GM21723 (cell line): Measurements from ENCODE around the gene TFF3.

Source experiments
- ATAC-seq: cut with Tn5 transposase; IDR thresholded peaks from one replicate; pipeline ENCODE4 v1.9.1; 2021; ENCODE audit warnings: mild to moderate bottlenecking, moderate library complexity; ENCODE audit not compliant: unreplicated experiment

The TFF3 gene, protein sequence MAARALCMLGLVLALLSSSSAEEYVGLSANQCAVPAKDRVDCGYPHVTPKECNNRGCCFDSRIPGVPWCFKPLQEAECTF

DNA sequence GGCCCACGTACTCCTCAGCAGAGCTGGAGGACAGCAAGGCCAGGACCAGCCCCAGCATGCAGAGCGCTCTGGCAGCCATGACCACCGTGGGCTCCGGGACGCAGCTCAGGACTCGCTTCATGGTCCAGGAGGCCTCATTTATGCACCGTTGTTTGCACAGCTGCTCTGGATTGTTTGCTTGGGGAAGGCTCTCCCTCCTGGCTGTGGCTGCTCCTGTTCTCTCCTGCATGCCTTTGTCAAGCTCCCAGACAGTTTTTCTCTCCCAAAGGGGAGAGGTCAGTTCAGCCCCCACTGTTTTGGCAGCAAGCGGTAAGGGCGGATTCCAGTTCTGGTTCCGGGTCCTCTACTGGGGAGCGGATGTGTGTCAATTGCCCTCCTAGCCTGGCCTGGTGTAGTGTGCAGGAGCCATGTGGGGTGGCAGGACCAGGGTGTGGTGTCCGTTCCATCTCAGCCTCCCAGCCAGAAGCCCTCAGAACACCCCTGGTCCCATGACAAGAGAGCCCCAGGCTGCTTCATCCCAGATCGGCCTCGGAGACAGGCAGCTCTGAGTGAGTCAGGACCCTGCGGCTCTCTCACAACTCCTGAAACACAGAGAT lies at the start of gene TFF3:
Gene TFF3, minus strand, starts transcription at position 114 of the 596 bp plus-strand sequence. Its CDS starts 35 bp downstream, at position 79.
- ATAC-seq = no peak

DNA sequence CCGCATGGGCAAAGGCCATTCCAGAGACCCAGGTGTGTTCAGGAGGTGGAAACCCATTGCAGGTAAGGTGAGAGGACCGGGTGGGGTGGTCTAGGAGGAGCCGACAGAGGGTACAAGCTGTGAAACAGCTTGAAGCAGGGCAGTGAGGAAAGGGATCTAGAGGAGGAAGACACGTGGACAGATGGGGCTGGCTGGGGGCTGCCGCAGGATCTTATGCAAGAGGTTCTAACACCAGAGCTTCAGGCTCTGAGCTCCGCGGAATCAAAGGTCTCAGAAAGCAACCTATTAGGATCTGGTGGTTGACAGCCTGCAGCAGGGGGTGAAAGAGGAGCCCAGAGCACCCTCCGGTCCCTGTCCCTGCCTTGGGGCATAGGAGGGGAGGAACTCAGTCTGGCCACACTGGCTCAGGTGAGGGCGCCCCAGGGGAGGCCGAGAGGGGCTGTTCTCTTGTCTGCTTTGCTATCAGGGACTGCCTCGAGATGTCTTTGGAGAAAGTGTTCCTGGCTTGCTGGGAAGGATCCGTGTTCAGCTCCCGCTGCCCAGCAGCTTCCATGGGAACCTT lies 49.2 kb upstream of the TFF3 start:
- ATAC-seq = no peak

DNA sequence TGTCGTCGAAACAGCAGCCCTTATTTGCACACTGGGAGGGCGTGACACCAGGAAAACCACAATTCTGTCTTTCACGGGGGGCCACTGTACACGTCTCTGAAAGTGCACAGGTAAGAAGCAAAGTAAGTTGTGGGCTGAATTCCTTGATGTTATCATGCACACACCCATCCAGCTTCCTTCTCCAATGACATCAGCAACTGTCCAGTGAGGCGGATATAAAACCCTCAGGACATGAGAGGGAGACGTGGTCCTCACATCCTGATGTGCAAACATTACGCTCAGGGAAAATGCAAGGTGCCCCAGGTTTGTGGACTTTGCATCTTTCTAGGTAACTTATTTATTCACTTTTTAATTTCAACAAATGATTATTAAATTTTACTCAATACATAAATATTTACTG lies 48.1 kb upstream of the TFF3 start:
- ATAC-seq = no peak

DNA sequence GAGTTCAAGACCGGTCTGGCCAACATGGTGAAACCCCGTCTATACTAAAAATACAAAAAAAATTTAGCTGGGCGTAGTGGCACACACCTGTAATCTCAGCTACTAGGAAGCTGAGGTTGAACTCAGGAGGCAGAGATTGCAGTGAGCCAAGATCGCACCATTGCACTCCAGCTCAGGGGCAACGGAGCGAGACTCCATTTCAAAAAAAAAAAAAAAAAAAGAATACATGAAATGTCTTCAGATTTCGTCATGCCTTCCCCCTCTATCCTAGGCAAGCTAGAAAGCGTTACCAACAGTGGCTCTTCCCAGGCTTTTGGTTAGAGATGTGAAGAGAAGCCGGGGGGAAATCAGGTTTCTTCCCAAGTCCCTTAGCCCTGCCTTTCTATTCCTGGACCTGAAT lies 47.5 kb upstream of the TFF3 start:
- ATAC-seq = no peak

DNA sequence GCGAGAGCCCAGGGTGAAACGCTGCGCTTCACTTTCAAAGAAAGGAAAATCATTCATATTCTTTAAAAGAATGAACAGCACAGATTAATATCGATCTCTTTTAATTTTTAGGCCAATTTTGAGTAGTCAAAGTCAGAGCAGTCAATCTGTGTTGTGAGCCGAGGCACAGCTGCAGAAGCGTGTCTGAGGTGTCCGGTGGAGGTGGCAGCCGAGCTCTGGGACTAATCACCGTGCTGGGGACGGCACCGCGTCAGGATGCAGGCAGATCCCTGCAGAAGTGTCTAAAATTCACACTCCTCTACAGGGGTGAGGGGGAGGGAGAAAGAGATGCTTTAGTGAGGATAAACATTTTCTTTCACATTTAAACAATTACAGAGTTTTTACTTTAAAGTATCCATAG lies 47.0 kb upstream of the TFF3 start:
- ATAC-seq = no peak

DNA sequence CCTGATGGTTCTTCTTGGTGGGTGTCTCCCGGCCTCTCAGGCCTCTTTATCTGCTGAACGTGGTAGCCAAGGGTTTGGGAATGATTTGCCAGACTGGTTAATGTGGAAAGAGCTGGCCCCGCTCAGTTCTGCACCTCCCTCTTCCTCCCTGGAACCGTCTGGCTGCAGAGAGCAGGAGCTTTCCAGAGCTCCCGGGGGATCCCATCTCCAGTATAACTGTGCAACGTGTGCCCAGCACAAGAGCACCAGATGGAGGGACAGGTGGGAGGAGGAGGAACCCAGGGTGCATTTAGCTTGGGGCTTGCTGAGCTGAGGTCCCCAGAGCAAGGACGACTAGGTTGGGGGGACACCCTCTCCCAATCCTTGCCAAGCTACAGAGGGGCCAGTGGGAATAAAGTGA lies 46.1 kb upstream of the TFF3 start:
- ATAC-seq = no peak

DNA sequence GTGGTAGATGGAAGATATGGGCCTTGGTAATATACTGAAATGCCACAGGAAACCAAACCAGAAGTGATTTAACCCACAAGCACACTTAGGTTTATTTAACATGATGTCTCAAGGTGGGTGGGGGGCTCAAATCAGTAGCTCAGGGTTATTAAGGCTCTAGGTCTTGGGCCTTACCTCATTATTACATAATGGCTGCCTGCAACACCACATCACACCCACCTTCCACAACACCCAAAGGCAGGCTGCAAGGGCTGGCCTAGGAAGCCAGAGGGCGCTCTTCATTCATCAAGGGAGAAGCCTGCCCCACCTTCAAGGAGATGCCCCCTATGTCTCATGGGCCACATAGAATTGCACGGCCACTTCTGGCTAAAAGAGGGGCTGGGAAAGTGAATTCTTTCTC lies 45.1 kb upstream of the TFF3 start:
- ATAC-seq = no peak

DNA sequence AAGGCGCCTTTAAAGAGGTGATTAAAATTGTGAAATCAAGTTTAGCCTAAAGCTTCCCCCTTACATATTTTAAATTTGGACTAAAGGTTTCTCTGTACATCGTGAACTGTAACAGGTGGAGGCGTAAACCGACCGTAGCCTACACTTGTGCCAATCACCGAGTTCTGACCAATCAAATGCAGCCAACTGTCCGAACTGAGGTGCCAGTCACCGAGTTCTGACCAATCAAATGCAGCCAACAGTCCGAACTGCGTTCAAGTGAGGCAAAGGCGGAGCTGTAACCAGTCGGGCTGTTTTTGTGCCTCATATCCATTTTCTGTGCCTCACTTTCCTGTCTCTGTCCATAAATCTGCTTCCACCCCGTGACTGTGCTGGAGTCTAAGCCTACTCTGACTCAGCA lies 43.7 kb upstream of the TFF3 start:
- no peak for ATAC-seq

DNA sequence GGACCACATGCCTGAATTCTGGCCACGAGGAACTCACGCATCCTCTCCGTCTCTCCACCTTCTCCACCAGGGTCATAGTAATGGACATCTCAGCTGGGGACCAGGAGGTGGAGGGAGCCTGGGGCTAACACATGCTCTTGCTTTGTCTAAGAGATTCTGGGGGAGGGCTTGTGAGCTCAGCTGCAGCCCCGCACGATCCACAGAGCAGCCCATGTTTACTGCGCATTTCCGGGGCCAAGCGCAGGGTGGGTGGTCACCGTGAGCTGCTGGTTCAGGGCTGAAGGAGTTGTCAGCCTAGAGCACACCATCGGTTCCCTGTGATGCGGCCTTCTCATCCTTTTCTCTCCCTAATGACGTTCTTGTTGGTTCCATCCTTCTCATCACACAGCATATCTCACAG lies 43.1 kb upstream of the TFF3 start:
- ATAC-seq = no peak

DNA sequence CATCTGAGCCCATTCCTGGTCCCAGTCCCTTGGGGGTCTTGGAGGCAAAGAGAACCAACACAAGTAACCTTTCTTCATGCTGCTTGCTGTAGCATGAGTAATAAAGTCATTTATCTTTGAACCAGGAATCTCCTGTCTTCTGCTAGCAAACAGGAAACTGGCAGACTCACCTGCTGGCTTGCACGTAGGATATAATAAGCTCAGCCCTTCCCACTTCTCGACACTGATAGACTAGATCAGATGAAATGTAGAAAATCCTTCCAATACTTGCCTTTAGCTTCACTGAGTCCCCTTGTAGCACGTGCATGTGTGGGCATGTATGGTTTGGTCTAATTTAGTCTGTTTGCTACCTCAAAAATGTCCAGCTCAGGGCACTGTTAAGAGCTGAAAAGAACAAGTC lies 42.1 kb upstream of the TFF3 start:
- ATAC-seq = no peak

DNA sequence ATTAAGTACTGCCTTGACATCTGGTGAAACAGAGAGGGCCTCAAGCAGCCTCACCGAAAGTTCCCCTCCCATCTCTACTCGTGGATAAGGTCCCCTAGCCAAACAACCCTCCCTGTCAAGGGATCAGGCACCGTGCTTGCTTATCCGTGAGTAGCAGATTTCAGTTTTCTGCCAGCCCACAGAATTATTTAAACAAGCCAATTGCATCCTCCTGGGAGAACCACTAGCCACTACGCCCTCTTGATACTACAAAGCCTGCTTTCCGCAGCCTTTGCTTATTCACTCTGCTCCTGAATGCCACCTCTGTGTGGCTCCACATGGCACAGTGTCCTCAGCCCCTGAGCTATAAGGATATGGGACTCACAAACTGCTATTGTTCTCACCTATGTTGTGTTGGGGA lies 41.4 kb upstream of the TFF3 start:
- ATAC-seq = no peak

DNA sequence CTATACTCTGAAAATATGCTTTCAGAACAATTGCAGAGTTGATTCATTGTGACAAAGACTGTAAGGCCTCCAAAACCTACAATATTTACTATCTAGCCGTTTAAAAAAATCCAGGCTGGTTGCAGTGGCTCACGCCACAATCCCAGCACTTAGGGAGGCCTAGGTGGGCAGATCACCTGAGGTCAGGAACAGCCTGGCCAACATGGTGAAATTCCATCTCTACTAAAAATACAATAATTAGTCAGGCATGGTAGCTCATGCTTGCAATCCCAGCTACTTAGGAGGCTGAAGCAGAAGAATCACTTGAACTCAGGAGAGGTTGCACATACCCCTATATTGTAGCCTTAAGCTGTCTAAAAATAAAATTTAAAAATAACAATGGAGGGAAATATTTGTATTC lies 40.8 kb upstream of the TFF3 start:
- ATAC-seq = no peak

DNA sequence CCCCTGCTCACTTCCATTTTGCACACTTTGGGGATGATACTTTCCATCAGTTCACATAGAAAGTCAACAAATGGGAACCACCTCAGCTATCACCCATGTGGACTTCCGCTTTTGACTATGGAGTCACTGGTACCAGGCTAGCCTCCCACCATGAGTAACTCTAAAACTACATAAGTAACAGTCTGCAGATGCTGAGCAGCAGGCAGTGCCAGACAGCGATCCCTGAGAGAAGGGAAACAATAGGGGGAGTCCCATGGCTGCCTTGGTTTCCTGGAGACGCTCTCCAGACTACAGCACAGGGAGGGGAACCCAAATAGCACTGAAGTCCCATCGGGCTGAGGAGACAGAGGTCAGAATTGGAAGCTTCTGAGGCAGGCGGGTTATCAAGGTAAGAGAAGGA lies 38.4 kb upstream of the TFF3 start:
- no peak for ATAC-seq

DNA sequence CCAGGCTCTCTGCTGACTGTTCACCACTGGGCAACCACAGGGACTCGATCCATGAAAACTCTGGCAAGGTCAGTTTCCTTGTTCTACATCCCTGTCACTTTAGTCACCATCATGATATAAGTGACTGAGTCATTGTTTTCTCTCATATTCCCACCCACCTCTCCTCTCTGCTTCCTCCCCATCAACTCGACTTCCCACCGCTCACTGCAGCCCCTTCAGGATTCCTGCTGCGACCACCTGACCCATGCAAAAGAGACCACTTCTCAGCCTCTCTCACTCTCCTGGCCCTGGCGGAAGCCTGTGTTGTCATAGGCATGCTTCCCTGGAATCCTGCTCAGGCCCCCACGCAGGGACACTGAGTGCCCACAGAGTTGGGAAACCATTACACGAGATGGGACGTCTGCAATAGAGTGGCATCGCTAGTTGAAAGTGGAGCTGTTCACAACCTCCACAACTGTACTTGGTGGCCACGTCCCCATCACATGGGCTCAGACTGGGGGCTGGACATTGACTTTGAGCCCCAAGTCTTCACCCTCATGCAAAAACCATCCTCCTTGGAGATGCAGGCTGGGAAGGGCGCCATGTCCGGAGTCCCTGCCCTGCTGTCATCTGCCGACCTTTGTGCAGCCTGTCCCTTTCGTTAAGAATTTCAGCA lies 37.4 kb upstream of the TFF3 start:
- no peak for ATAC-seq

DNA sequence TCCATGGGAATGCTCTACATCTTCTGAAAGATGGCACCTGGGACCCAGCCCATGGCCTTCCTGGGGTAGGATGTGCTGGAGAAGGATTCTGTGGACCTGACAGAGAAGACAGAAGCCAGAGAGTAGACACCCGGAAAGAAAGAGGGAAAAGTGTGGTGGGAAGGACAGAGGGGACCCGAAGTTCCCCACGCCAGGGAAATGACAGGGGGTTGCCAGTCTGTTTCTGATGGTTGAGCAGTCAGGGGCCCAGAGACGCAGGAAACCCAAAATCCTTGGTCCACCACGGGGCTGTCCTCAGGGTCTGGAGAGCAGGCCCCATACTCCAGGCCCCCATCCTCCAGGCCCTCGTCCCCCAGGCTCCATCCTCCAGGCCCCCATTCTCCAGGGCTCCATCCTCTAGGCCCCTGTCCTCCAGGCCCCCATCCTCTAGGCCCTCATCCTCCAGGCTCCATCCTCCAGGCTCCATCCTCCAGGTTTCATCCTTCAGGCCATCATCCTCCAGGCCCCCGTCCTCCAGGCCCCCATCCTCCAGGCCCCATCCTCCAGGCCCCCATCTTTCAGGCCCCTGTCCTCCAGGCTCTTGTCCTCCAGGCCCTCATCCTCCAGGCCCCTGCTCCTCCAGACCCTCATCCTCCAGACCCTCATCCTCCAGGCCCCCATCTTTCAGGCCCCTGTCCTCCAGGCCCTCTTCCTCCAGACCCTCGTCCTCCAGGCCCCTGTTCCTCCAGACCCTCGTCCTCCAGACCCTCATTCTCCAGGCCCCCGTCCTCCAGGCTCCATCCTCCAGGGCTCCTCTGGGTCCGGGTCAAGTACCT lies 36.6 kb upstream of the TFF3 start:
- no peak for ATAC-seq

DNA sequence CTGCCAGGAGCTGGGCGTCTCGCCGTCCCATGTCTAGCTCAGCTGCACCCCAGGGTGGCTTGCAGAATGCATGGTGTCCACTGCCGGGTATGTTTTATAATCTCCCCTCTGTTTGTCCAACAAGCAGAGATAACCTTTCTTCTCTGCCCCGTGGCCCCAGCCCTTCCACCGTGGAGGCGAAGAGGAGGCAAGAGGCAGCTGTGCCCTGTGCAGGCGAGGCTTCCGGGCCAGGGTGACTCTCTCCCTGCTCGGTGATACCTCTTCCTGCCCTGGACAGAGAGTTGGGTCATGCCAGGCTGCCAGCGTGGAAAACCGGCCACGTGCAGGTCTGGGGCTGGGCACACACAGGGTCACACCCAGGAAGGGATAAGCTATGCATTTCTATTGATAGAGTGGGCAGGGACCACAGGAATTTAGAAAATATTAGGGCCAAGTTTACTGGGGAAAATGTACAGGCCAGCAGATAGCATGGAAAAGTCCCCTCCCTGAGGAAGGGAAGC lies 35.8 kb upstream of the TFF3 start, which contains the start of gene TFF2:
Gene TFF2, minus strand, starts transcription at position 68 of the 500 bp plus-strand sequence. Its CDS starts 37 bp downstream, at position 31.
- ATAC-seq = no peak

DNA sequence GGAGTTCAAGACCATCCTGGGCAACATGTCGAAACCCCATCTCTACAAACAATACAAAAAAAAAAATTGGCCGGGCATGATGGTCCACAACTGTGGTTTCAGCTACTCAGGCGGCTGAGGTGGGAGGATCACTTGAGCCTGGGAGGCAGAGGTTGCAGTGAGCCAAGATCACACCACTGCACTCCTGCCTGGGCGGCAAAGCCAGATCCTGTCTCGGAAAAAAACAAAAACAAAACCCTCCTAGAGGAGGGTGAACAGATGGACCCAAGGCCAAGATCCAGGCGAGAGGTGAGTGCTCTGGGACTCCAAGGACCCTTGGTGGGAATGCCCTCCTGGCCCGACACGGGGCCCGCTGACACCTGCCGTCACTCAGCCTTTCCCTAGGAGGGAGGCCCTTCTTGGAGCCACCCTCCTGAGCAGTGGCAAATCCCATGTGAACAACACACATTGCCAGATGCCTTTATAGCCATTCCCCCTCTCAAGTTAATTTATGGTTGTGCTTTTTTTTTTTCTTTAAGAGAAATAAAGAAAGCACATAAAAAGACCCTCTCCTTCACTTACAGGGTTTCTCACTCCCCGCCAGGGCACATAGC lies 35.2 kb upstream of the TFF3 start:
- ATAC-seq = no peak

DNA sequence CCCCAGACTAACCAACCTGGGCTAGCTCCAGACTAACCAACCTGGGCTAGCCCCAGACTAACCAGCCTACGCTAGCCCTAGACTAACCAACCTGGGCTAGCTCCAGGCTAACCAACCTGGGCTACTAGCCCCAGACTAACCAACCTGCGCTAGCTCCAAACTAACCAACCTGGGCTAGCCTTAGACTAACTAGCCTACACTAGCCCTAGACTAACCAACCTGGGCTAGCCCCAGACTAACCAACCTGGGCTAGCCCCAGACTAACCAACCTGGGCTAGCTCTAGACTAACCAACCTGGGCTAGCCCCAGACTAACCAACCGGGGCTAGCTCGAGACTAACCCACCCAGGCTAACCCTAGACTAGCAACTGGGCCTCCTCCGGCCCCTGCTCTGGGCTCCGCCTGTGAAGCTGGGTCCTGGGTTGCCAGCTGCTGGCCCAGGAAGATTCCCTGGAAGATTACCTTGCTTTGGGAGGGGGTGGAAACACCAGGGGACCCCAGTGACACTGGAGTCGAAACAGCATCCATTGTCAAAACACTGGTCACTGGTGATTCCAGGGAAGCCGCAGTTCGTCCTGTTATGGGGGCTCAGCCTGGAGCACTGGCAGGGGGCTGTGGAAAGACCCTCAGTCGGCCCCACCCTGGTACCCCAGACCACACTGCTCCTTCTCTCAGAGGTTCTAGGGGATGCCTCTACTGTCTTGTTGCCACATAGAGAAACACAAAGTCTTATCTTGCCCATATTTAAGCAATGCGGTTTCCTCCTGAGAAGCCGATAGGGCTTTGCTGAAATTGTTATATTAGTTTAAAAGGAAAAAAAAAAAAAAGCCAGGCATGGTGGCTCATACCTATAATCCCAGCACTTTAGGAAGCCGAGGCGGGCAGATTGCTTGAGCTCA lies 34.5 kb upstream of the TFF3 start:
- no peak for ATAC-seq

DNA sequence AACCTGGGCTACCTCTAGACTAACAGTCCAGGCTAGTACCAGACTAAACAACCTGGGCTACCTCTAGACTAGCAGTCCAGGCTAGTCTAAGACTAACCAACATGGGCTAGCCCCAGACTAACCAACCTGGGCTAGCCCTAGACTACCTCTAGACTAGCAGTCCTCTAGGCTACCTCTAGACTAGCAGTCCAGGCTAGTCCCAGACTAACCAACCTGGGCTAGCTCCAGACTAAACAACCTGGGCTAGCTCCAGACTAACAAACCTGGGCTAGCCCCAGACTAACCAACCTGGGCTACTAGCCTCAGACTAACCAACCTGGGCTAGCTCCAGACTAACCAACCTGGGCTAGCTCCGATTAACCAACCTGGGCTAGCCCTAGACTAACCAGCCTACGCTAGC lies 33.6 kb upstream of the TFF3 start:
- no peak for ATAC-seq
